Measurements from ENCODE around the gene TAL1. TPM values are rescaled to one million over a fixed set of nuclear protein-coding genes. Genes with fewer than 3 reads are reported as not detected.

The TAL1 gene
- total and polyA plus RNA-seq, 10 of the 15 experiments (the other 5 are each of a cell fraction or from before 2014, with no cell fraction given) = 0.05 TPM; not detected in 9

DNA sequence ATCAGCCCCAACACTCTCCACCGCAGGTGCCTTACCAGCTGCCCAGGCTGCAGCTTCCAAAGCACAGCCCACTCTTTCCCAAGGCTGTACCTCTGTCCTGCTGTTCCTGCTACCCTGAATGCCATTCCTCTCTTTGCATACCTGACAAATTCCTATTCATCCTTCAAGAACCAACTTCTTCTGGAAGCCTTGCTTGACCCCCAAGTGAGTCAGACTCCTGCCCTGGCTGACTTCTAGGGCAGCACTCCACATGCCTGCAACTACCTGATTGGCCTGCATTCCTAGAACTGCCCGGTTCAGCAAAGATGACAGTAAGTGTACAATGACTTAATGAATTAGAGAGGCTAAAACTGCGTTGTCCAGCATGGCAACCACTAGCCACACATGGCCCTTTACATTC is 21.4 kb downstream of the TAL1 start:
- 13% methylated on average over 3 of the region's 3 CpGs for WGBS (ENCODE audit: insufficient coverage, insufficient replicate concordance, low lambda C conversion rate, missing lambda C conversion rate)
- no TSS peak for BruUV-seq (replicated peaks)
- no peak overlapping the region for H3K4me2 ChIP-seq (ENCODE audit: control insufficient read depth, insufficient read depth)
- ChIA-PET CTCF (no interaction called here), RAD21 (ENCODE audit: unreplicated experiment) (no interaction called here), SMC1A (ENCODE audit: uncharacterized antibody, unreplicated experiment) (no interaction called here), POLR2A (no interaction called here)
- H3K27me3 ChIP-seq (replicated peaks in 1 of 2; ENCODE audit: control insufficient read depth in 2 of 2, insufficient read depth in 2 of 2, low read length in 1 of 2) = peaks cover 1 to 3% of the 10 kb centered on the region in 2 experiments
- no peaks in the 10 kb centered on the region for H3K79me2 ChIP-seq (ENCODE audit: control insufficient read depth, insufficient read depth, low read length)
- no peak overlapping the region for H3K4me3 ChIP-seq
- H3K9me3 ChIP-seq (replicated peaks; ENCODE audit: control insufficient read depth, insufficient read depth, low read length) = no peaks in the 10 kb centered on the region
- in situ Hi-C loops (cut with MboI) = no loop called here
- intact Hi-C loops (cut with micrococcal nuclease; ENCODE audit: unreplicated experiment) = no loop called here
- no peak overlapping the region for H2AFZ ChIP-seq (ENCODE audit: control insufficient read depth, low read depth, low read length)
- no peak for ATAC-seq
- H4K20me1 ChIP-seq (ENCODE audit: control insufficient read depth, insufficient read depth) = no peaks in the 10 kb centered on the region
- no peak overlapping the region for H3K9ac ChIP-seq (ENCODE audit: control insufficient read depth, insufficient read depth, low read length)
- H3K27ac ChIP-seq (ENCODE audit: control insufficient read depth, insufficient read depth) = no peak overlapping the region
- H3K36me3 ChIP-seq (ENCODE audit: control insufficient read depth in 2 of 2, insufficient read depth in 2 of 2, low read length in 1 of 2) = no peaks in the 10 kb centered on the region
- no peaks in the 10 kb centered on the region; the same call in 1 of the 2 replicates for H3K4me1 ChIP-seq (ENCODE audit: control insufficient read depth, insufficient read depth, low read length)
- DNase-seq (ENCODE audit: low read depth, low spot score) = no peak
- no peak for FAIRE-seq
- TF ChIP-seq, protein P1, sequence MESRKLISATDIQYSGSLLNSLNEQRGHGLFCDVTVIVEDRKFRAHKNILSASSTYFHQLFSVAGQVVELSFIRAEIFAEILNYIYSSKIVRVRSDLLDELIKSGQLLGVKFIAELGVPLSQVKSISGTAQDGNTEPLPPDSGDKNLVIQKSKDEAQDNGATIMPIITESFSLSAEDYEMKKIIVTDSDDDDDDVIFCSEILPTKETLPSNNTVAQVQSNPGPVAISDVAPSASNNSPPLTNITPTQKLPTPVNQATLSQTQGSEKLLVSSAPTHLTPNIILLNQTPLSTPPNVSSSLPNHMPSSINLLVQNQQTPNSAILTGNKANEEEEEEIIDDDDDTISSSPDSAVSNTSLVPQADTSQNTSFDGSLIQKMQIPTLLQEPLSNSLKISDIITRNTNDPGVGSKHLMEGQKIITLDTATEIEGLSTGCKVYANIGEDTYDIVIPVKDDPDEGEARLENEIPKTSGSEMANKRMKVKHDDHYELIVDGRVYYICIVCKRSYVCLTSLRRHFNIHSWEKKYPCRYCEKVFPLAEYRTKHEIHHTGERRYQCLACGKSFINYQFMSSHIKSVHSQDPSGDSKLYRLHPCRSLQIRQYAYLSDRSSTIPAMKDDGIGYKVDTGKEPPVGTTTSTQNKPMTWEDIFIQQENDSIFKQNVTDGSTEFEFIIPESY (IDR thresholded peaks at IDR 0.05) = no peak
- TF ChIP-seq, protein P2, sequence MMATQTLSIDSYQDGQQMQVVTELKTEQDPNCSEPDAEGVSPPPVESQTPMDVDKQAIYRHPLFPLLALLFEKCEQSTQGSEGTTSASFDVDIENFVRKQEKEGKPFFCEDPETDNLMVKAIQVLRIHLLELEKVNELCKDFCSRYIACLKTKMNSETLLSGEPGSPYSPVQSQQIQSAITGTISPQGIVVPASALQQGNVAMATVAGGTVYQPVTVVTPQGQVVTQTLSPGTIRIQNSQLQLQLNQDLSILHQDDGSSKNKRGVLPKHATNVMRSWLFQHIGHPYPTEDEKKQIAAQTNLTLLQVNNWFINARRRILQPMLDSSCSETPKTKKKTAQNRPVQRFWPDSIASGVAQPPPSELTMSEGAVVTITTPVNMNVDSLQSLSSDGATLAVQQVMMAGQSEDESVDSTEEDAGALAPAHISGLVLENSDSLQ (IDR thresholded peaks at IDR 0.05) = no peak
- TF ChIP-seq ETV6 (conservative IDR thresholded peaks at IDR 0.05 in 1 of 2, IDR thresholded peaks at IDR 0.05 in 1 of 2; ENCODE audit: borderline replicate concordance in 1 of 2, low read depth in 1 of 2) (no peak), SP1 (IDR thresholded peaks at IDR 0.05; ENCODE audit: low read depth, low read length) (no peak), WRNIP1 (IDR thresholded peaks at IDR 0.05; ENCODE audit: borderline replicate concordance, low read depth, low read length) (no peak), CREB1 (IDR thresholded peaks at IDR 0.05; ENCODE audit: low read depth) (no peak), SMAD1 (IDR thresholded peaks at IDR 0.05; ENCODE audit: low read depth, partially characterized antibody) (no peak), FOS (IDR thresholded peaks at IDR 0.05; ENCODE audit: borderline replicate concordance, extremely low read depth, insufficient read length) (no peak), BMI1 (IDR thresholded peaks at IDR 0.05; ENCODE audit: borderline replicate concordance) (no peak), CBX3 (IDR thresholded peaks at IDR 0.05; ENCODE audit: borderline replicate concordance, low read depth) (no peak)
- TF ChIP-seq, protein P3, sequence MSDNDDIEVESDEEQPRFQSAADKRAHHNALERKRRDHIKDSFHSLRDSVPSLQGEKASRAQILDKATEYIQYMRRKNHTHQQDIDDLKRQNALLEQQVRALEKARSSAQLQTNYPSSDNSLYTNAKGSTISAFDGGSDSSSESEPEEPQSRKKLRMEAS (IDR thresholded peaks at IDR 0.05; ENCODE audit: low read depth, low read length) = no peak
- TF ChIP-seq, protein P4, sequence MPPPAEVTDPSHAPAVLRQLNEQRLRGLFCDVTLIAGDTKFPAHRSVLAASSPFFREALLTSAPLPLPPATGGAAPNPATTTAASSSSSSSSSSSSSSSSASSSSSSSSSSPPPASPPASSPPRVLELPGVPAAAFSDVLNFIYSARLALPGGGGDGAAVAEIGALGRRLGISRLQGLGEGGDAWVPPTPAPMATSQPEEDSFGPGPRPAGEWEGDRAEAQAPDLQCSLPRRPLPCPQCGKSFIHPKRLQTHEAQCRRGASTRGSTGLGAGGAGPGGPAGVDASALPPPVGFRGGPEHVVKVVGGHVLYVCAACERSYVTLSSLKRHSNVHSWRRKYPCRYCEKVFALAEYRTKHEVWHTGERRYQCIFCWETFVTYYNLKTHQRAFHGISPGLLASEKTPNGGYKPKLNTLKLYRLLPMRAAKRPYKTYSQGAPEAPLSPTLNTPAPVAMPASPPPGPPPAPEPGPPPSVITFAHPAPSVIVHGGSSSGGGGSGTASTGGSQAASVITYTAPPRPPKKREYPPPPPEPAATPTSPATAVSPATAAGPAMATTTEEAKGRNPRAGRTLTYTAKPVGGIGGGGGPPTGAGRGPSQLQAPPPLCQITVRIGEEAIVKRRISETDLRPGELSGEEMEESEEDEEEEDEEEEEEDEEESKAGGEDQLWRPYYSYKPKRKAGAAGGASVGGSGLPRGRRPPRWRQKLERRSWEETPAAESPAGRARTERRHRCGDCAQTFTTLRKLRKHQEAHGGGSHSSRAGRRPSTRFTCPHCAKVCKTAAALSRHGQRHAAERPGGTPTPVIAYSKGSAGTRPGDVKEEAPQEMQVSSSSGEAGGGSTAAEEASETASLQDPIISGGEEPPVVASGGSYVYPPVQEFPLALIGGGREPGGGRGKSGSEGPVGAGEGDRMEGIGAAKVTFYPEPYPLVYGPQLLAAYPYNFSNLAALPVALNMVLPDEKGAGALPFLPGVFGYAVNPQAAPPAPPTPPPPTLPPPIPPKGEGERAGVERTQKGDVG (CRISPR knock-in tag; IDR thresholded peaks at IDR 0.05) = no peak
- TF ChIP-seq, protein P5, sequence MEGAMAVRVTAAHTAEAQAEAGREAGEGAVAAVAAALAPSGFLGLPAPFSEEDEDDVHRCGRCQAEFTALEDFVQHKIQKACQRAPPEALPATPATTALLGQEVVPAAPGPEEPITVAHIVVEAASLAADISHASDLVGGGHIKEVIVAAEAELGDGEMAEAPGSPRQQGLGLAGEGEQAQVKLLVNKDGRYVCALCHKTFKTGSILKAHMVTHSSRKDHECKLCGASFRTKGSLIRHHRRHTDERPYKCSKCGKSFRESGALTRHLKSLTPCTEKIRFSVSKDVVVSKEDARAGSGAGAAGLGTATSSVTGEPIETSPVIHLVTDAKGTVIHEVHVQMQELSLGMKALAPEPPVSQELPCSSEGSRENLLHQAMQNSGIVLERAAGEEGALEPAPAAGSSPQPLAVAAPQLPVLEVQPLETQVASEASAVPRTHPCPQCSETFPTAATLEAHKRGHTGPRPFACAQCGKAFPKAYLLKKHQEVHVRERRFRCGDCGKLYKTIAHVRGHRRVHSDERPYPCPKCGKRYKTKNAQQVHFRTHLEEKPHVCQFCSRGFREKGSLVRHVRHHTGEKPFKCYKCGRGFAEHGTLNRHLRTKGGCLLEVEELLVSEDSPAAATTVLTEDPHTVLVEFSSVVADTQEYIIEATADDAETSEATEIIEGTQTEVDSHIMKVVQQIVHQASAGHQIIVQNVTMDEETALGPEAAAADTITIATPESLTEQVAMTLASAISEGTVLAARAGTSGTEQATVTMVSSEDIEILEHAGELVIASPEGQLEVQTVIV (IDR thresholded peaks at IDR 0.05; ENCODE audit: borderline replicate concordance, partially characterized antibody) = no peak
- TF ChIP-seq, protein P6, sequence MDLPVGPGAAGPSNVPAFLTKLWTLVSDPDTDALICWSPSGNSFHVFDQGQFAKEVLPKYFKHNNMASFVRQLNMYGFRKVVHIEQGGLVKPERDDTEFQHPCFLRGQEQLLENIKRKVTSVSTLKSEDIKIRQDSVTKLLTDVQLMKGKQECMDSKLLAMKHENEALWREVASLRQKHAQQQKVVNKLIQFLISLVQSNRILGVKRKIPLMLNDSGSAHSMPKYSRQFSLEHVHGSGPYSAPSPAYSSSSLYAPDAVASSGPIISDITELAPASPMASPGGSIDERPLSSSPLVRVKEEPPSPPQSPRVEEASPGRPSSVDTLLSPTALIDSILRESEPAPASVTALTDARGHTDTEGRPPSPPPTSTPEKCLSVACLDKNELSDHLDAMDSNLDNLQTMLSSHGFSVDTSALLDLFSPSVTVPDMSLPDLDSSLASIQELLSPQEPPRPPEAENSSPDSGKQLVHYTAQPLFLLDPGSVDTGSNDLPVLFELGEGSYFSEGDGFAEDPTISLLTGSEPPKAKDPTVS (IDR thresholded peaks at IDR 0.05; ENCODE audit: low read depth, low read length) = no peak

Data from GM12878 (cell line).